ENCODE data around the gene CEP126. TPM values are rescaled to one million over a fixed set of nuclear protein-coding genes. Genes with fewer than 3 reads are reported as not detected.

The CEP126 gene
- total RNA-seq, 1 donor from 2014 or later: 1.0 TPM

DNA sequence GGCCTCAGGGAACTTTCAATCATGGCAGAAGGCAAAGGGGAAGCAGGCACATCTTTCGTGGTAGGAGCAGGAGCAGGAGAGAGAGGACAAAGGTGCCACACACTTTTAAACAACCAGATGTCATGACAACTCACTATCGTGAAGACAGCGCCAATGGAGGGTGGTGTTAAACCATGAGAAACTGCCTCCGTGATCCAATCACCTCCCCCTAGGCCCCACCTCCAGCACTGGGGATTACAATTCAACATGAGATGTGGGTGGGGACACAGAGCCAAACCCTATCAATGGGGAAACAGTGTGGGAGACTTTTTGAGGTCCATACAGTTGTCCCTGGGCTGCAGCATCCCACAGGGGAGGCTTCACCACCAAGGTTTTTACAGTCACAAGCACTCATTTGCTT lies 90.5 kb downstream of the CEP126 start:
- no peak for ATAC-seq
- intact Hi-C loops (cut with micrococcal nuclease): no loop called here

DNA sequence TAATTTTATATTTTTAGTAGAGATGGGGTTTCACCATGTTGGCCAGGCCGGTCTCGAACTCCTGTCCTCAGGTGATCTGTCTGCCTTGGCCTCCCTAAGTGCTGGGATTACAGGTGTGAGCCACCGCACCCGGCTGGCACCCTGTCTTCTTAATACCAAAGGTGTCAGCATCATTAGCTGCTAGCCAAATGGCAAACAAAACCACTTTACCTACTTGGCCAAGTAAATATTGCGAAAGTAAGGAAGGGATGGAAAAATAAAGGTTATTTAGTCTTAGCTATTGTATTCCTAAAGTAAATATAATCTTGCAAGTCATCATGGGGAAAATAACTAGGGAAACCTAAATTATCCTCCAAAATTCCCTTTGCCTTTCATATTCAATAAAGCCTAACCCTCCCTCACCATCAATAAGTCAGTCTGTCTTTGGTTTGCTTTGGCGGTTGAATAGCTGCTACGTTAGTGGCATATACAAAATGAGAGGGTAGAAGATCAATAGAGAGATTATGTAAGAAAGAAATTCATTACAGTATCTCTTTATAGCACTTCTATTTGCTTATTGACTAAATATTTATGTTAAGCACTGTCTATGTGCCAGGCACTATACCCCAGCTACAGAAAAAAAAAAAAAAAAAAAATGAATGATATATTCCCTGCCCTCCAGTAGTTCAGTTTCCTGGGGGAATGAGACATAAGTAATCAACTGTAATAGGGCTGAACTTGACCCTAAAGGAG lies 92.2 kb downstream of the CEP126 start:
- ATAC-seq: no peak
- intact Hi-C loops (cut with micrococcal nuclease): loop anchor here (2.0 kb wide), 1 partner anchor 146 kb away; no protein-coding TSS in a partner anchor
- DNase-seq: no peak

More for the DNA sequence above, 90.5 kb downstream of the CEP126 start:
- DNase-seq: no peak

DNA sequence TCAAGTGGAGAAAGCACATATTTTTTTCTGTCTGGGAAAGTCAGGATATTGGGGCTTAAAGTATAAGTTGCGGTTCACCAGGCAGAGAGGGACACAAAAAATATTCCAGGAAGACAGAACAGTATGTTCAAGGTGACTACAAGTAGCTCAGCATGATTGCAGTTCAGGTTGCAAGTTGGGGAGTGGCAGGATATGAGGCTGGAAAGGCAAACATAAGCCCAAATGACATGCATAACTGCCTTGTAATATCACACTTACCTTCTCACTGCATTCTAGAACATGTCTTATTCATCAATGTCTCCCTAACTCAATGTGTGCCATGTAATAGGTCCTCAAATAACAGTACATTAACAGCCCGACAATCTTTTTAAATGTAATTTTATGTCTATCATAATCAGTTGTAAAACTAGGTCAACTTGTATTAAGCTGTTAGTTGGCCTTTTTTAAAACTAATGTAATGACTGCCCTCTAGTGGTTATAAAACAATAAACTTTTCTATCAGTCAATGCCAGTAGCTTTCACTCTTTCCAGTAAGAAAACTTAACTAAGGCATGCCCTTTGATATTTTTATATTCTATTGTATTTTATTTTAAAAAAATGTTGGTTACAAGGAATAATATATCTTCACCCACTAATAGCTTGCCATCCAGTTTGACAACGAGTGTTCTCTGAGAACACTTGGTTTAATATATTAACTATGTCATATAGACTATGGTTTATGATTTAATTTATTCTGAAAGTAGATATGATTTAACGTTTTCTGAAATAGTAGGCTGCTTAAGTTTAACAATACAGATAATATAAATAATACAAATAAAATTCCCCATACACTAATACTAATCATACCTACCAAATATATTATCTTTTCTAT lies 93.0 kb downstream of the CEP126 start:
- intact Hi-C loops (cut with micrococcal nuclease): loop anchor here (2.0 kb wide), 1 partner anchor 147 kb away; no protein-coding TSS in a partner anchor
- DNase-seq: no peak
- peak; percentile 52 for ATAC-seq

DNA sequence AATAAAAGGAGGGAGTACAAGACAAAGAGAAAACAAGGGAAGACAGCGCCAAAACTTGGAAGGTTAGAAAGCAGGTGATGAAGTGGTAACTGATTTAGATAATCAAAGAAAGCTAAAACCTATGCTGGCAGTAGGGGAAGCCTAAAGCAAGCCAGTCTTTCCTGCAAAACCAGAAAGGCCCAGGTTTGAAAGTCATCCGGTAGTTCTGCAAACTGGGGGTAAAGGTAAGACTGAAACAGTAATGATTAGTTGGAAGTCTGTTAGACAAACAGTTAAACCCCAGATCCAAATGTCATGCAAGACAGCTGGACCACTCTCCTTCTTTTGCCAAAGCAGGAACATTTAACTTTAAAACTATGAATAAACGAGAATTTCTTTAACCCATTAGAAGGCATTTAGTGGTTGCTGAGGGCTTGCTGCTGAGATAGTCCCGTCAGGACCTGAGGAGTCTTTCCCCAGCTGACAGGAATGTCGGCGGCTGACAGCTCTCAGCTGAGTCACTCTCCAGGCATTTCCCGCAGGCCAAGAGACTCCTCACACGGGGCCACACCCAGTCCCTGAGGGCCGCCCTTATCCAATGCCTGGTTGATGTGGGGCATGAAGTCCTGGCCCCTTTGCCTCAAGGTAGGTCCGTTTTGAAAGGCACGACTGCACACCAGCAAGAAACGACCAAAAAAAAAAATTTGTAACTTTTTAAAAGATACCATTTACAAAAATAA lies 96.1 kb downstream of the CEP126 start:
- DNase-seq: peak; percentile 74
- intact Hi-C loops (cut with micrococcal nuclease): no loop called here
- ATAC-seq: peak; percentile 85

DNA sequence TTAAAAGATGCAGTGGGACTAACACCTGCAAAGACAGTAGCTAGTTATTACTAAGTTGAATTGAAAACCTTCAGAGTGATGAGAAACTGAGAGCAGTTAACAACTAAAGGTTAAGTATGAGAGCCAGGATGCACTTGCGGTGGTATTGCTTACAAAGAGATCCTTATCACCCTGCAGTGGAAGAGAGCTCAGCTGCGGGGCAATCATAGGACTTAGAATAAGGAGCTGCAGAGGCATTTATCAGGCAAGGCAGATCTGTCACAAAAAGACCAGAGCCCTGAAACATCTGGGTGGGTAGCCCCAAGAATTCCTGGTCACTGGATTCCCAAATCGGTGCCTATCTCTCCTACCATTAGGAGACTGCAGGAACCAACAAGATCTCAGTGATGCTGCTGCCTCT lies 98.1 kb downstream of the CEP126 start:
- no peak for DNase-seq
- intact Hi-C loops (cut with micrococcal nuclease): no loop called here
- no peak for ATAC-seq

- intact Hi-C loops (cut with micrococcal nuclease): no loop called here
- DNase-seq: no peak
- ATAC-seq: no peak
Measured at GRCh38 chr11:102014756-102015155, 99.9 kb downstream of the CEP126 start.

DNA sequence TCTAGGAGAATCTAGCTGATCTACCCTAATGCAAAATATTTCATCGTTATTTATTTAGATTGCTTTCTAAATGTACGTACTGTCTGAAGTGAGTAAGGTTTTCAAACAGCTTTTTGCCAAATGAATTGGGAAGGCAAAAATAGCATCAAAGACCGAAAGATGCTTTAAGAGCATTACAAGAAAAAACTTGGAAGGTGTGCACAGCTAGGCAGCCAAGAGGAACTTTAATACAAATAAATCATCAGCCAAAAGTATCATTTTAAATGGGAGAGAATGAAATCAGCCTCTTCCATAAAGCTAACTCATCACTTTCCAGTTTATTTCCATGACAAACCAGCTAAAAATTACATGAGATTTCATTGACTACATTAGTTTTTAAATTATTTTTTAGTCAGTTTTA lies 102.2 kb downstream of the CEP126 start:
- DNase-seq: no peak
- intact Hi-C loops (cut with micrococcal nuclease): no loop called here
- no peak for ATAC-seq

DNA sequence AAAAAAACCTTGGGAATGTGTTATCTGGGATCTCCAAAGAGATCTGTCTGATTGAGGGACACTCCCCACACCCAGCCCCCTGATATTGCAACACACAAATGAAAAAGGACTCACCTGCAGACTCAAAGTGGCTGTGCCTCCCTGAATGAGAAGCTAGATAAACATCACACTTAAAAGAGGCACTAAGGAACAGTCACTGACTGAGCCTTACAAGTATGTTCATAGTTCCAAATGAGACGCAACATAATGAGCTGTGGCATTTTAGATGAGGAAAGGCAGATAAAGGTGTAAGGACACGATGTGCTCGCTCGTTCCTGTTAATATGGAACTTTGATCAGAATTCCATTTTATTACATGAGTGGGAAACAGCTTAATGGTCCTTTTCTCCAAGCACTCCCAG lies 111.4 kb downstream of the CEP126 start:
- no peak for ATAC-seq
- intact Hi-C loops (cut with micrococcal nuclease): no loop called here
- DNase-seq: no peak

GRCh38 chr11:102026959-102027358 lies 112.1 kb downstream of the CEP126 start:
- intact Hi-C loops (cut with micrococcal nuclease): no loop called here
- DNase-seq (no peak), ATAC-seq (no peak)

- ATAC-seq (no peak), DNase-seq (no peak)
- intact Hi-C loops (cut with micrococcal nuclease): no loop called here
Measured at GRCh38 chr11:102036757-102037156, 121.9 kb downstream of the CEP126 start.

- ATAC-seq (no peak), DNase-seq (no peak)
- intact Hi-C loops (cut with micrococcal nuclease): no loop called here
Measured at GRCh38 chr11:102046841-102047240, 132.0 kb downstream of the CEP126 start.

GRCh38 chr11:102047305-102047924 lies 132.6 kb downstream of the CEP126 start, which contains the start of gene CFAP300:
Gene CFAP300, plus strand, starts transcription at chr11:102047437. Its CDS starts 34 bp downstream, at chr11:102047471.
- ATAC-seq (peak; percentile 99), DNase-seq (peak; percentile 95)
- intact Hi-C loops (cut with micrococcal nuclease): no loop called here

Other genes starting within 250 kb of the CEP126 start
- gene ANGPTL5, start 1.5 kb downstream of the CEP126 start, total RNA-seq: 0.77 TPM
- gene CFAP300, start 132.4 kb downstream of the CEP126 start, total RNA-seq: 0.20 TPM
- 98.6 TPM for gene YAP1, start 195.4 kb downstream of the CEP126 start, total RNA-seq

Data from left ventricle myocardium superior (tissue), 1 donor.